IPS-18a (cell line): ENCODE results near the gene ABCB8.

Experiments
- H3K27ac ChIP-seq: one replicate; pipeline ENCODE4 v1.5.1; 2013; ENCODE audit warnings: low read length
- H3K27me3 ChIP-seq: one replicate; pipeline ENCODE4 v1.6.1; 2013; ENCODE audit warnings: mild to moderate bottlenecking, low read length; ENCODE audit not compliant: control insufficient read depth, insufficient read depth
- H3K36me3 ChIP-seq: one replicate; pipeline ENCODE4 v1.6.1; 2013; ENCODE audit warnings: low read depth, low read length; ENCODE audit not compliant: control insufficient read depth
- H3K4me1 ChIP-seq: one replicate; pipeline ENCODE4 v1.6.1; 2013; ENCODE audit warnings: low read depth, low read length; ENCODE audit not compliant: control insufficient read depth
- H3K4me3 ChIP-seq: one replicate; pipeline ENCODE4 v1.5.1; 2013; ENCODE audit warnings: low read length
- H3K9ac ChIP-seq: one replicate; pipeline ENCODE4 v1.6.1; 2013; ENCODE audit warnings: mild to moderate bottlenecking, low read length, moderate library complexity
- H3K9me3 ChIP-seq: one replicate; pipeline ENCODE4 v1.6.1; 2013; ENCODE audit warnings: low read depth, low read length; ENCODE audit not compliant: control insufficient read depth

Gene ABCB8

DNA sequence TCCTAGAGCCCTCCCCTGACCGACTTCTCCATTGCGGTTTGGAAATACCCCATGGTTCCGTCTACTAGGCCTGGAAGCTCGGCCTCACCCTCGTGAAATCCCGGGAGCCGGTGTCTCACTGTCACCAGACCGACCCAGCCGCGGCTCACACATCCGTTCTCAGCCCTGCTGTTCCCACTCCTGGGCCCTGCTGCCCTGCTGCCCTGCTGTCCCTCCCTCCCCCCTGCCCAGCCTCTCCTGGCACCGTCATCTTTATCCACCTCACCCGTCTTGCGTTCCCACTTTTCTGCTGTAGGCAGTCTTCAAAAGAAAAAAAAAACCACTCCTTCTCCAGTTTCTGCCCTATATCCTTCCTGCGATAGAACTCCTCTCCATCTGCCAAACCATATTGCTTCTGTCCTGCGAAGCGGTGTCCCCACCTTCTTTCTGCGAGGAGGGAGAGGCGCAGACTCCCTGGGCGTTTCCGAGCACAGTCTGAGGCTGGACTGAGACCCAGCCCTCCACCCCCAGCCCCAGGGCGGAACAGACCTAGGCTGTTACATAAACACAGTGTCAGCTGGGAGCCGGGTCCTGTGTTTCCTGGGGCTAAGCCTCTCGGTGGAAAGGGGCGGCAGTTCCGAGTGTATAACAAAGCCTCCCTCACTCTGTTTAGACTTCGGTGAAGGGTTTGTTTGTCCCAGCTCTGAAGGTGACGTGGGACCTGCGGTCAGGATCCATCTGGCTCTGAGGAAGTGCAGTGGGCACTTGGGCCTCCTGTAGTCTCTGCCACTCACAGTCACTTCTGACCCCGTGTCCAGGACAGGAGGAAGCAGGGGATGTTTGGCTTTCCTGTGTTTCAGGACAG, 60.8 kb downstream of the ABCB8 start:
- no peaks in the 10 kb centered on the region for H3K9me3 ChIP-seq
- no peaks in the 10 kb centered on the region for H3K36me3 ChIP-seq
- H3K4me3 ChIP-seq, result peak overlapping the region; percentile 82
- H3K4me1 ChIP-seq, result peaks cover 31% of the 10 kb centered on the region
- H3K9ac ChIP-seq, result peak overlapping the region; percentile 73
- peaks cover 43% of the 10 kb centered on the region for H3K27me3 ChIP-seq
- H3K27ac ChIP-seq, result no peak overlapping the region

DNA sequence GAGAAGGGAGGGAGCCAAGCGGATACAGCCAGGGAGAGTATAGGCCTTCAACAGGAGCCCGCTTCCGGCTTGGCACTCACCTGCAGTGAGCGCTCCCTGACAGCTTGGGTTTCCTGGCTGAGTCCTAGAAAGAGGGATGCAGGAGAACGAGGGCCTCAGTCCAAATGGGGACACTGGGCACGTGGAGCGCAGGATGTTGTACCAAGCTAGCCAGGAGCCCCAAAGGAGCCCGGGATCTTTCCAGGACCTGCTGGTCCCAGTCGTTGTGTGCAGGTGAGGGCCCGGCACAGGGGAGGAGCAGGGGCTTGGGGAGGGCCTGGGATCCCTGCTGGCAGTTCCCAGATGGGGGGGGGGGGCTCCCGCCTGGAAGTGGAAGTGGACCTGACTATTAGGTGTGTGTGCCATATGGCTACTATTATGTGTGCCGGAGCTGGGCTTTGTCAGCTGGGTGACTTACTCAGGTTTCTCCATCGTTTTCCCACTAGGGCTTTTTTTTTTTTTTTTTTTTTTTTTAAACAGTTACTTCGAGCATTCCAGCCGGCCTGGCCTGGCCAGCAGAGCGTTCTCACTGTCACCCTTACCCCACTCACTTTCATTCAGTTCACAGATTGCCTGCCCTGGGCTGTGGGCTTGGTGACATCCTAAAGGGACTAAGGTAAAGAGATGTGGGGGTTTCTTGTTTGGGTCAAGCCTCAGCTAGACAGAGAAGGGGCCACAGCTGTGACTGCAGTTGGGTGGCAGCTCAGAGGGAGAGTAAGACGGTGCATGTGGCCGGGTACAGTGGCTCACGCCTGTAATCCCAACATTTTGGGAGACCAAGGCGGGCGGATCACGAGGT, 61.9 kb downstream of the ABCB8 start:
- H3K27me3 ChIP-seq, result peaks cover 32% of the 10 kb centered on the region
- H3K9ac ChIP-seq, result no peak overlapping the region
- H3K9me3 ChIP-seq, result no peaks in the 10 kb centered on the region
- no peak overlapping the region for H3K27ac ChIP-seq
- no peaks in the 10 kb centered on the region for H3K36me3 ChIP-seq
- H3K4me3 ChIP-seq, result peak overlapping the region; percentile 82
- peaks cover 29% of the 10 kb centered on the region for H3K4me1 ChIP-seq

DNA sequence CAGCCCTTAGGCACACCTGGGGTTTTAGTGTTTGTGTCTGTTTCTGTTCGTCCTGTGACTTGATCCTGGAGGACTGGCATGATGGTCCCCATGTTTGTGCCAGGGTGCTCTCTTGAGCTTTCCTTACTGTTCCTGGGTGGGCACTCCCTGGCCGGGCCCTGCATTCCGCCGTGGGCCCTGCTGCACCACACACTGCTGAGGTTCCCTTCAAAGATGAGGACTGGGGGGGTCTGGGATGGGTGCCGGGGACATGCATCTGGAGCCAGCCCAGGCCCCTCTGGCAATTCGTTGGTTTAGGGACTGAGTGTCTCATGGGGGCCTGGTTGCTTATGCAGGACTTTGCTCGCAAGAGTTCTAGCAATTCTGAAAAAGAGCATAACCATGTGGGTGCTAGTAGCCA, 62.8 kb downstream of the ABCB8 start:
- no peak overlapping the region for H3K4me3 ChIP-seq
- no peak overlapping the region for H3K27ac ChIP-seq
- H3K9ac ChIP-seq, result no peak overlapping the region
- peaks cover 24% of the 10 kb centered on the region for H3K4me1 ChIP-seq
- H3K36me3 ChIP-seq, result no peaks in the 10 kb centered on the region
- peaks cover 31% of the 10 kb centered on the region for H3K27me3 ChIP-seq
- no peaks in the 10 kb centered on the region for H3K9me3 ChIP-seq

DNA sequence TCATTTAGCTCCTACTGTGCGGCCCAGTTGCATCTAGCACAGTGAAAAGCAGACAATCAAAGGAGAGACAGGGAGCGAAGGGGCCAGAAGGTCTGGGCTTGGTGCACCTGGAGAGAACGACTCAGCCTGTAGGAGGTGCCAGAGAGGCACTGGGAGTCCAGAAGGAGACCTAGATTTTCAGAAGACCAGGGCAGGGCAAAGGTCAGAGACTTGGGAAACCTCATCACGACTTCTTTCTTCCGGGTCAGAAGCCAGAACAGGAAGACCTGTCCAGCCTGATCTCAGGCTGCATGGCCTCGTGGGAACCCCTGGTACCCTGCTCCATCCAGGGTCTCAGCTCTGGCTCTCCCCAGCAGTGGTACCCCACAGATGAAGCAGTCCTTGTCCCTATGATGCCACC, 63.2 kb downstream of the ABCB8 start:
- Histone ChIP-seq H3K36me3 (no peaks in the 10 kb centered on the region), H3K4me3 (no peak overlapping the region), H3K9ac (no peak overlapping the region), H3K27me3 (peaks cover 31% of the 10 kb centered on the region), H3K4me1 (peaks cover 24% of the 10 kb centered on the region), H3K9me3 (no peaks in the 10 kb centered on the region), H3K27ac (no peak overlapping the region)

DNA sequence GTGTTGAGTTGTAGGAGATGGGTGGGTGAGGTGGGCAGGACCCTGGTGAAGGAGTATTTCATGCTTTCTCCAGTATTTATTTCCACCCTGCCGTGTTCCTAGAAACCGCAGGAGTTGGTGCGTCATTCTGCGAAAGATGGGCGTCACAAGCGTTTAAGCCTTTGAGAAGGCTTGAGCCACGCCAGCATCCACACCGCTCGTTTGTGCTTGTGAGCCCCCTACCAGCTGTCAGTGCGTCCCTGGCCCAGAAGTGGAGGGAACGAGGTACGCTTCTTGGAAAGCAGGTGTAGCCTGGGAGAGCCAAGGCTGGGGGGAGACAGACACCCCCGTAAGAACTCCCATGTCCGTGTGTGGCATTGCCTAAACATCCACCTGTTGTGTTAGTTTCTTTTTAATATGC, 63.7 kb downstream of the ABCB8 start:
- no peak overlapping the region for H3K9ac ChIP-seq
- H3K36me3 ChIP-seq, result no peaks in the 10 kb centered on the region
- H3K27ac ChIP-seq, result no peak overlapping the region
- peaks cover 29% of the 10 kb centered on the region for H3K27me3 ChIP-seq
- H3K9me3 ChIP-seq, result no peaks in the 10 kb centered on the region
- H3K4me1 ChIP-seq, result peaks cover 24% of the 10 kb centered on the region
- H3K4me3 ChIP-seq, result no peak overlapping the region

DNA sequence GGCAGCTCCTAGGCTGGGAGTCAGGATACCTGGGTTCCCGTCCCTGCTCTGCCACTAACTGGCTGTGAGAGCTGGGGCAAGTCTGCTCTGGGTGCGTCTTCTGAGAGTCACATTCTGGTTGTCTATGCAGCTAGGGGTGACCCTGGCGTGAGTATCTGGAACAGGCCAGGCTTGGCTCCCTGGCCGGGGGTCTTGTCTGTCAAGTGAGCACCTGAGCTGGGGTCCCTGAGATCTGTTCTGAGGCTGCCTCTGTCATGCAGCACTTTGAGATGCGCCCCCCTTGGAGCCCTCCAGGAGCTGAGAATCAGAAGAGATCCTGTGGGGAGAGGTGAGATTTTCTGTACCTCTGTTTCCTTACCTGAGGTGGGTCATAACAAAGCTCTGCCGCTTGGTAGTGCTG, 65.5 kb downstream of the ABCB8 start:
- Histone ChIP-seq H3K27ac (no peak overlapping the region), H3K4me3 (no peak overlapping the region), H3K27me3 (peaks cover 12% of the 10 kb centered on the region), H3K36me3 (no peaks in the 10 kb centered on the region), H3K9me3 (no peaks in the 10 kb centered on the region), H3K9ac (no peak overlapping the region), H3K4me1 (peaks cover 13% of the 10 kb centered on the region)

DNA sequence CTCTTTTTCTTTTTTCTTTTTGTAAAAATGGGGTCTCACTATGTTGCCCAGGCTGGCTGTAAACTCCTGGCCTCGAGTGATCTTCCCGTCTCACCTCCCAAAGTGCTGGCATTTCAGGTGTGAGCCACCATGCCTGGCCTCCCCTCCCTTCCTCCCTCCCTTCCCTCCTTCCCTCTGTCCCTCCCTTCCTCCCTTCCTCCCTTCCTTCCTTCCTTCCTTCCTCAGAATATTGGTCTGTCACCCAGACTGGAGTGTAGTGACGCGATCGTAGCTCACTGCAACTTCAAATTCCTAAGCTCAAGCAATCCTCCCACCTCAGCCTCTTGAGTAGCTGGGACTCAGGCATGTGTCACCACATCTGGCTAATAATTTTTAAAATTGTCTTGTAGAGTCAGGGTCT, 66.4 kb downstream of the ABCB8 start:
- no peak overlapping the region for H3K4me3 ChIP-seq
- H3K36me3 ChIP-seq, result no peaks in the 10 kb centered on the region
- H3K27me3 ChIP-seq, result peaks cover 3% of the 10 kb centered on the region
- no peaks in the 10 kb centered on the region for H3K9me3 ChIP-seq
- peaks cover 3% of the 10 kb centered on the region for H3K4me1 ChIP-seq
- no peak overlapping the region for H3K9ac ChIP-seq
- no peak overlapping the region for H3K27ac ChIP-seq

DNA sequence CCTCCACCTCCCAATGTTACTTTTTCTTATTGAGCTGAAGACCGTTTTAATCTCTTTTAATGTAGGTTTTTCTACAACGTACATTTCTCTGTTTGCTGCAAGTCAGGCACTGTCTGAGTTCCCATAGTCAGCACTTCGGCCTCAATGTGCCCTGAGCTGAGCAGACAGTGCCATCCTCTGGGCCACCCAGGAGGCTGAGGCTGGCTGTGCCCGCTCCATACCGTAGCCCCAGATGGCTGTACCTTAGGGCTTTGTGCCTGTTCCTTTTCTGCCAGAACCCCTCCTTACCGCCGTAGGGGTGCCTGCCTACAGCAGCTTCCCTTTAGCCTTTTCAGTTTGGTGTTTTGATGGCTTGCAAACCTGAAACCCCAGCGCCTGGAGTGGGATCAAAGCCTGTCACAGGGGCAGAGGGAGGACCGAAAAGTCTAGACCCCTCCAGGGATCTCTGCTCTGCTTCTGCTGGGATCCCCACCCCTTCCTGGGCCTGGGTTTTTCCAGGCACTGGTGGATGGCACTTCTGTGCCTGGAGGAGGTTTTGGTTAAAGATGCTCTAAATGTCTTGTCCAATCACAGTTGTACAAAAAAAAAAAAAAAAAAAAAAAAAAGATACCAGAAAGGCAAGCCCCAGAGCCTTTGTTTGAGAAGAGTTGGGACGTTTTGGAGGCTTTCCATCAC, 67.0 kb downstream of the ABCB8 start:
- Histone ChIP-seq H3K27ac (no peak overlapping the region), H3K9ac (no peak overlapping the region), H3K4me3 (no peak overlapping the region)

DNA sequence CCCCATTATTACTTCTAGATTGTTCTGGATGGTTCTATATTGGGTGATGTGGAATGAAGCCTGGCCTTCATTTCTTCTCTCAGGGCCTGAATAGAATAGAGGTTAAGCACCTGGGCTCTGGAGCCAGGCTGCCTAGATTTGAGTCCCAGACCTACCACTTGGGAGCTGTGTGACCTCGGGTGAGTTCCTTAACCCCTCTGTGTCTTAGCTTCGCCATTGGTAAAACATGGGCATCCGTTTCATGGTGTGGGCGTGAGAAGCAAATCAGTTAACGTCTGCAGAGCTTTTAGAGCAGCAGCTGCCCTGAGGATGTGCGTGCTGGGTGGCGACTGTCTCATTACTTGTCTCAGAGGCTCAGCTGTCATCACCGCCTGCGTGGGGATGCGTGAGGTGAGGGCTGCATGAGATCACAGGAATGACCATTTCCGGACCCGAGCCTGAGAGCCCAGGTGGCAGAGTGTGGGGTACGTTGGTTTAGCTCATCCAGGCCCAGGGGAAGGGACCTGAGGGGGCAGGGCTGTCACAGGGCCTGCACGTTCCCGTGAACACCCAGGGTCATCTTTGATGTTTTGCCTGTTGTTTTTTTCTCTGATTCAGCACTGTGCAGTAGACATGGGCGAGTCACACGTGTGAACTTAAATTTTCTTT, 67.7 kb downstream of the ABCB8 start:
- no peak overlapping the region for H3K9ac ChIP-seq
- H3K9me3 ChIP-seq, result no peaks in the 10 kb centered on the region
- H3K27me3 ChIP-seq, result no peaks in the 10 kb centered on the region
- H3K4me3 ChIP-seq, result no peak overlapping the region
- H3K27ac ChIP-seq, result no peak overlapping the region
- no peaks in the 10 kb centered on the region for H3K36me3 ChIP-seq
- H3K4me1 ChIP-seq, result no peaks in the 10 kb centered on the region

More for the DNA sequence above, 67.0 kb downstream of the ABCB8 start:
- Histone ChIP-seq H3K27me3 (no peaks in the 10 kb centered on the region), H3K9me3 (no peaks in the 10 kb centered on the region), H3K4me1 (no peaks in the 10 kb centered on the region), H3K36me3 (no peaks in the 10 kb centered on the region)
